K562 (cell line): ENCODE data around the gene SNAPC2. TPM values are rescaled to one million over a fixed set of nuclear protein-coding genes. Genes with fewer than 3 reads are reported as not detected.

Experiments used
- BHLHE40 ChIP-seq: IDR thresholded peaks from 2 replicates; pipeline ENCODE4 v1.6.1; 2011; ENCODE audit warnings: low read length, improper control_type of control experiment
- DIDO1 ChIP-seq: fragments of 450-650 bp; IDR thresholded peaks from 2 replicates; pipeline ENCODE4 v1.6.1; 2016; ENCODE audit warnings: low read depth, missing biosample characterization, missing genetic modification characterization
- EHMT2 ChIP-seq: fragments of 450-650 bp; IDR thresholded peaks from 2 replicates; pipeline ENCODE4 v1.6.1; 2018; ENCODE audit warnings: antibody characterized with exemption
- HMG20A ChIP-seq: fragments of 450-650 bp; formaldehyde crosslinking; conservative IDR thresholded peaks from 2 replicates; pipeline ENCODE4 v1.4.0; 2020; ENCODE audit warnings: mild to moderate bottlenecking, mixed read lengths
- NFIC ChIP-seq: fragments of 450-650 bp; IDR thresholded peaks from 2 replicates; pipeline ENCODE4 v1.6.1; 2017; ENCODE audit warnings: mild to moderate bottlenecking, inconsistent platforms
- RHOXF2B ChIP-seq: fragments of 250-450 bp; sonication (Bioruptor Pico); conservative IDR thresholded peaks from 2 replicates; pipeline ENCODE4 v1.5.1; 2021
- SRSF3 ChIP-seq: fragments of 200-400 bp; formaldehyde crosslinking; IDR thresholded peaks from 2 replicates; pipeline ENCODE4 v1.6.1; 2016; ENCODE audit warnings: mild to moderate bottlenecking, low read length, moderate library complexity; ENCODE audit not compliant: insufficient read depth
- TAF15 ChIP-seq: fragments of 200-400 bp; formaldehyde crosslinking; IDR thresholded peaks from 2 replicates; pipeline ENCODE4 v1.6.1; 2017; ENCODE audit warnings: mild to moderate bottlenecking, low read depth, low read length, moderate library complexity
- TEAD4 ChIP-seq, 2 experiments: sonication (generic) in 1 of 2; formaldehyde crosslinking in 1 of 2; IDR thresholded peaks; 2 replicates each; pipeline versions ENCODE4 v1.6.1 to v1.8.0; 2012 to 2022; ENCODE audit warnings: borderline replicate concordance in 1 of 2, inconsistent platforms in 1 of 2, low read length in 1 of 2, mild to moderate bottlenecking in 1 of 2, missing genetic modification reagents in 1 of 2
- THRAP3 ChIP-seq: fragments of 450-650 bp; IDR thresholded peaks from 2 replicates; pipeline ENCODE4 v1.6.1; 2016; ENCODE audit warnings: mild to moderate bottlenecking, inconsistent platforms, borderline replicate concordance
- ZFPM2 ChIP-seq: fragments of 250-450 bp; sonication (Bioruptor Pico); IDR thresholded peaks from 2 replicates; pipeline ENCODE4 v1.5.1; 2022; ENCODE audit warnings: mild to moderate bottlenecking
- ZNF436 ChIP-seq: fragments of 250-450, 450-650 bp; sonication (Bioruptor Pico); formaldehyde crosslinking; IDR thresholded peaks from 2 replicates; pipeline ENCODE4 v1.7.0; 2020; ENCODE audit warnings: mild to moderate bottlenecking
- polyA plus RNA-seq, 8 experiments: library from polyadenylated mRNA; depleted of rRNA in 4 of 8; stranded (reverse) in 5 of 8; unstranded in 3 of 8; fragments of >200 nt; fragmentation: Nextera tagmentation in 2 of 8; fragmentation: Illumina TruSeq in 1 of 8; extraction: Ambion mirVana in 2 of 8; extraction: Trizol in 1 of 8; gene quantifications; 2 replicates each; pipeline versions ENCODE4 v1.2.1 to v1.2.3, GENCODE V29; 2011 to 2014; ENCODE audit warnings: inconsistent platforms in 1 of 8, missing spikeins in 1 of 8
- total RNA-seq, 7 experiments: library from RNA; depleted of rRNA in 6 of 7; stranded (reverse); fragments of >200 nt in 6 of 7; fragmentation: Illumina TruSeq in 2 of 7; extraction: Trizol in 2 of 7; gene quantifications; 2 replicates each; pipeline versions ENCODE4 v1.2.1 to v1.2.3, GENCODE V29; 2011 to 2021; ENCODE audit warnings: low replicate concordance in 1 of 7
- TF ChIP-seq, protein P1 (sequence below), 3 experiments: fragments of 200-800 bp in 1 of 3; sonication (Bioruptor generic) in 1 of 3; sonication (generic) in 1 of 3; formaldehyde crosslinking in 1 of 3; IDR thresholded peaks; 2 replicates each; pipeline versions ENCODE4 v1.6.1 to v1.8.0; 2016 to 2022; ENCODE audit warnings: mild to moderate bottlenecking in 2 of 3, missing compliant biosample characterization in 2 of 3, missing genetic modification characterization in 2 of 3, missing genetic modification reagents in 1 of 3
- TF ChIP-seq, protein P2 (sequence below): fragments of 250-450 bp; sonication (Bioruptor Pico); IDR thresholded peaks from 2 replicates; pipeline ENCODE4 v1.8.0; 2021; ENCODE audit warnings: moderate library complexity, mild to moderate bottlenecking, inconsistent platforms

Gene SNAPC2
- total and polyA plus RNA-seq, 9 of the 15 experiments (the other 6 are each of a cell fraction or from before 2014, with no cell fraction given), result 0.59 to 45.1 (median 15.3) TPM

DNA sequence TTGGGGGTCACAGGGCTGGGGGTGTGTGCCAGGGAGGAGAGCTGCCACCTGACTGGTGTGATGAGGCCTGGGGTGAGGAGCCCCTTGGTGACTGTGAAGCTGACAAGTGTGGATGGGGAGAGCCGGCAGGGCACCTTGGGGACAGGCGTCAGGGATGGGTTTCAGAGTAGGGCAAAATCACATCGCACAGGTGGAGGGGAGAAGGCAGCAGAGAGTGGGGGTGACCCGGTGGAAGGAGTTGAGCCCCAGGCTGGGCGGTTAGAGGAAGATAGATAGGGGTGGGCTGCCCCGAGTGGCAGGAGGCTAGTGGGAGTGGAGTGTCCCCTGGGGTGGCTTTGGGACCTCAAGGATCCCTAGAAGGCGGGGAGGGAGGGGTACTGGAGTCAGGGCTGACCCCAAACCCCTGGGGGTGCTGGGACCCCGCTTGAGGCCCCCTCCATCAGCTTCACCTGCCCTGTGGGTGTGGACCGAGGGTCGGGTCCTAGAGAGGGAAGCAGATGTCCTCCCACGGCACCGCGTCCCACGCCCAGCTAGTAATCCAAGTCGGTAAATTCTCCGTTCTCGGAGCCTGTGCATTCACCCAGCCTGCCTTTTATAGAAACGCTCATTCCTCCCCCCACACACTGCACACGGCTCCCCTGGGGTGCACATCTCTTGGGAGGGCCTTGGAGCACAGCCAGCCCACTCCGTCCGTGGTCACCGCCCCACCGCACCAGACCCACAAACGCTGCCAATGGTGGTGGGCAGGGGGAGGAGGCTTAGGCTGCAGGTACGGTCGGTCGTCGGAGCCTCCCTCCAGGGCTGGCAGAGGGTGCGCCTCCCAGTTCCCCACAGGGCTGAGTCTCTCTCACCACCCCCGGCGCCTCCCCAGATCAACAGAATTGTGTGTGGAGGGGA lies 3.4 kb downstream of the SNAPC2 start (continued):
- TF ChIP-seq, protein P1, sequence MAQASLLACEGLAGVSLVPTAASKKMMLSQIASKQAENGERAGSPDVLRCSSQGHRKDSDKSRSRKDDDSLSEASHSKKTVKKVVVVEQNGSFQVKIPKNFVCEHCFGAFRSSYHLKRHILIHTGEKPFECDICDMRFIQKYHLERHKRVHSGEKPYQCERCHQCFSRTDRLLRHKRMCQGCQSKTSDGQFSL (CRISPR knock-in tag; IDR thresholded peaks at IDR 0.05), result 0 out of 2 replicates have a peak, but pooled peaks have one; percentile 34
- TF ChIP-seq, protein P1 (tag; IDR thresholded peaks at IDR 0.05), result no peak
- TF ChIP-seq RHOXF2B (no peak), TEAD4 (IDR thresholded peaks at IDR 0.05; ENCODE audit: low read length) (no peak), TEAD4 (CRISPR knock-in tag; IDR thresholded peaks at IDR 0.05; ENCODE audit: borderline replicate concordance) (no peak), THRAP3 (no peak), EHMT2 (no peak), ZNF436 (CRISPR knock-in tag) (no peak), BHLHE40 (no peak), SRSF3 (no peak), TAF15 (no peak), ZFPM2 (CRISPR knock-in tag) (no peak), HMG20A (CRISPR knock-in tag) (no peak), NFIC (peak; percentile 40; the same call in 1 of the 2 replicates), DIDO1 (tag) (no peak)
- TF ChIP-seq, protein P2, sequence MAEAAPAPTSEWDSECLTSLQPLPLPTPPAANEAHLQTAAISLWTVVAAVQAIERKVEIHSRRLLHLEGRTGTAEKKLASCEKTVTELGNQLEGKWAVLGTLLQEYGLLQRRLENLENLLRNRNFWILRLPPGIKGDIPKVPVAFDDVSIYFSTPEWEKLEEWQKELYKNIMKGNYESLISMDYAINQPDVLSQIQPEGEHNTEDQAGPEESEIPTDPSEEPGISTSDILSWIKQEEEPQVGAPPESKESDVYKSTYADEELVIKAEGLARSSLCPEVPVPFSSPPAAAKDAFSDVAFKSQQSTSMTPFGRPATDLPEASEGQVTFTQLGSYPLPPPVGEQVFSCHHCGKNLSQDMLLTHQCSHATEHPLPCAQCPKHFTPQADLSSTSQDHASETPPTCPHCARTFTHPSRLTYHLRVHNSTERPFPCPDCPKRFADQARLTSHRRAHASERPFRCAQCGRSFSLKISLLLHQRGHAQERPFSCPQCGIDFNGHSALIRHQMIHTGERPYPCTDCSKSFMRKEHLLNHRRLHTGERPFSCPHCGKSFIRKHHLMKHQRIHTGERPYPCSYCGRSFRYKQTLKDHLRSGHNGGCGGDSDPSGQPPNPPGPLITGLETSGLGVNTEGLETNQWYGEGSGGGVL (CRISPR knock-in tag), result no peak
